NCI-H748 (cell line): ENCODE results near the gene CHST13.

Experiments used
- DNase-seq: peaks from one replicate; lab custom pipeline; 2025; ENCODE audit not compliant: unreplicated experiment; lab: John Stamatoyannopoulos, UW

CHST13 gene

GRCh38 chr3:126540342-126540849, 16.4 kb downstream of the CHST13 start:
- no peak for DNase-seq

- DNase-seq: no peak
Observed at GRCh38 chr3:126540951-126541627, 17.1 kb downstream of the CHST13 start.

GRCh38 chr3:126541628-126542339, 17.8 kb downstream of the CHST13 start:
- DNase-seq: no peak

- DNase-seq: no peak
Observed at GRCh38 chr3:126542340-126543241, 18.6 kb downstream of the CHST13 start.

GRCh38 chr3:126543457-126544061, 19.6 kb downstream of the CHST13 start:
- DNase-seq: no peak

GRCh38 chr3:126544596-126545281, 20.8 kb downstream of the CHST13 start:
- no peak for DNase-seq

GRCh38 chr3:126545544-126545943, 21.6 kb downstream of the CHST13 start:
- no peak for DNase-seq

- DNase-seq: no peak
Observed at GRCh38 chr3:126546013-126546412, 22.1 kb downstream of the CHST13 start.

- DNase-seq: no peak
Observed at GRCh38 chr3:126546549-126547239, 22.7 kb downstream of the CHST13 start.

GRCh38 chr3:126547721-126548120, 23.8 kb downstream of the CHST13 start:
- DNase-seq: no peak

GRCh38 chr3:126548556-126549466, 24.9 kb downstream of the CHST13 start:
- no peak for DNase-seq

- DNase-seq: no peak
Observed at GRCh38 chr3:126549861-126550487, 26.0 kb downstream of the CHST13 start.

GRCh38 chr3:126550488-126551051, 26.6 kb downstream of the CHST13 start:
- DNase-seq: no peak

- DNase-seq: no peak
Observed at GRCh38 chr3:126551121-126551838, 27.3 kb downstream of the CHST13 start.

GRCh38 chr3:126551839-126552687, 28.1 kb downstream of the CHST13 start:
- DNase-seq: no peak

GRCh38 chr3:126552688-126553283, 28.8 kb downstream of the CHST13 start:
- DNase-seq: no peak
